Gastrocnemius medialis (tissue), 4 donors: Measurements from ENCODE around the gene TRIP11.

ENCODE experiments used
- POLR2A ChIP-seq, 2 donors: fragments of 450-650 bp; IDR thresholded peaks; one replicate each; pipeline ENCODE4 v1.6.1; 2017; ENCODE audit warnings: antibody characterized with exemption in 2 of 2, mild to moderate bottlenecking in 2 of 2, moderate library complexity in 2 of 2
- TF ChIP-seq, protein P1 (sequence below), 5 experiments: fragments of 450-650 bp in 3 of 5; fragments of 200-600 bp in 2 of 5; sonication (generic) in 2 of 5; IDR thresholded peaks in 4 of 5; conservative IDR thresholded peaks in 1 of 5; 1 replicate in 4 of 5; 2 replicates in 1 of 5; pipeline ENCODE4 v1.5.1; 2016 to 2019; ENCODE audit warnings: antibody characterized with exemption in 5 of 5, mild to moderate bottlenecking in 3 of 5, moderate library complexity in 3 of 5

DNA sequence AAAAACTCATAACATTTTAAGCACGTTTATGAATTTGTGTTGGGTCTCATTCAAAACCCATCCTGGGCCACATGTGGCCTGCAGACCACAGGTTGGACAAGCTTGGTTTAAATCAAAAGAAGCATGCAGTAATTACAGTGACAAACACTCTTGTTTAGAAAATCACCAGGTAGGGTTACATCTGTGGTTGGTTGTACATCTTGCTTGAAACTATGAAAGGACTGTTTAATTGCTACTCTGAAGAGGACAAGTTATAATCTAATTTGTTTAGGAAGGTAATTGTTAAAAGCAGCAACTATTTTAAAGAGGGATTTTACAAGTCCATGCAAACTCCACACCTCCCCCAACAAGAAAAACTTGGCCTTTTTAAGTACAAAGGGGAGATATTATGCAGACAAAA lies 4.0 kb downstream of the TRIP11 start:
- TF ChIP-seq, protein P1, sequence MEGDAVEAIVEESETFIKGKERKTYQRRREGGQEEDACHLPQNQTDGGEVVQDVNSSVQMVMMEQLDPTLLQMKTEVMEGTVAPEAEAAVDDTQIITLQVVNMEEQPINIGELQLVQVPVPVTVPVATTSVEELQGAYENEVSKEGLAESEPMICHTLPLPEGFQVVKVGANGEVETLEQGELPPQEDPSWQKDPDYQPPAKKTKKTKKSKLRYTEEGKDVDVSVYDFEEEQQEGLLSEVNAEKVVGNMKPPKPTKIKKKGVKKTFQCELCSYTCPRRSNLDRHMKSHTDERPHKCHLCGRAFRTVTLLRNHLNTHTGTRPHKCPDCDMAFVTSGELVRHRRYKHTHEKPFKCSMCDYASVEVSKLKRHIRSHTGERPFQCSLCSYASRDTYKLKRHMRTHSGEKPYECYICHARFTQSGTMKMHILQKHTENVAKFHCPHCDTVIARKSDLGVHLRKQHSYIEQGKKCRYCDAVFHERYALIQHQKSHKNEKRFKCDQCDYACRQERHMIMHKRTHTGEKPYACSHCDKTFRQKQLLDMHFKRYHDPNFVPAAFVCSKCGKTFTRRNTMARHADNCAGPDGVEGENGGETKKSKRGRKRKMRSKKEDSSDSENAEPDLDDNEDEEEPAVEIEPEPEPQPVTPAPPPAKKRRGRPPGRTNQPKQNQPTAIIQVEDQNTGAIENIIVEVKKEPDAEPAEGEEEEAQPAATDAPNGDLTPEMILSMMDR (IDR thresholded peaks at IDR 0.05 in 4 of 5, conservative IDR thresholded peaks at IDR 0.05 in 1 of 5), result no peak
- no peak for TF ChIP-seq POLR2A (IDR thresholded peaks at IDR 0.05)
